Endometrial microvascular endothelial cells (primary cell): ENCODE data around the gene FXYD2. TPM values are rescaled to one million over a fixed set of nuclear protein-coding genes. Genes with fewer than 3 reads are reported as not detected.

Source experiments
- in situ Hi-C: cut with HindIII; loops from 2 replicates; pipeline ENCODE4 v1.10.0; 2017; ENCODE audit warnings: low sequenced_read_pairs, low pct_unique_long_range_greater_than_20kb; ENCODE audit errors: inconsistent ontology term
- total RNA-seq: library from RNA; depleted of rRNA; stranded (reverse); fragments of >200 nt; gene quantifications from one replicate; pipeline ENCODE4 v1.2.3, GENCODE V29; 2015; ENCODE audit errors: inconsistent ontology term

The FXYD2 gene
- total RNA-seq, 1 donor from 2014 or later, result not detected

GRCh38 chr11:117859488-117860112 is 35.1 kb upstream of the FXYD2 start:
- in situ Hi-C loops, result no loop called here

- in situ Hi-C loops, result no loop called here
These were observed 34.5 kb upstream of the FXYD2 start for GRCh38 chr11:117859061-117859460.

GRCh38 chr11:117857734-117858414 is 33.3 kb upstream of the FXYD2 start:
- in situ Hi-C loops, result no loop called here

- in situ Hi-C loops, result no loop called here
These were observed 31.5 kb upstream of the FXYD2 start for GRCh38 chr11:117855912-117856651.

GRCh38 chr11:117855186-117855845 is 30.8 kb upstream of the FXYD2 start:
- in situ Hi-C loops, result no loop called here

GRCh38 chr11:117852309-117852708 is 27.8 kb upstream of the FXYD2 start:
- in situ Hi-C loops, result no loop called here

GRCh38 chr11:117851852-117852251 is 27.3 kb upstream of the FXYD2 start:
- in situ Hi-C loops, result no loop called here

- in situ Hi-C loops, result no loop called here
These were observed 26.6 kb upstream of the FXYD2 start for GRCh38 chr11:117851106-117851505.

GRCh38 chr11:117849781-117850414 is 25.4 kb upstream of the FXYD2 start:
- in situ Hi-C loops, result no loop called here

GRCh38 chr11:117843666-117844484 is 19.3 kb upstream of the FXYD2 start:
- in situ Hi-C loops, result no loop called here

- in situ Hi-C loops, result no loop called here
These were observed 17.8 kb upstream of the FXYD2 start for GRCh38 chr11:117842131-117842941.

GRCh38 chr11:117841551-117842031 is 17.0 kb upstream of the FXYD2 start:
- in situ Hi-C loops, result no loop called here

GRCh38 chr11:117840881-117841550 is 16.5 kb upstream of the FXYD2 start:
- in situ Hi-C loops, result no loop called here

- in situ Hi-C loops, result no loop called here
These were observed 15.6 kb upstream of the FXYD2 start for GRCh38 chr11:117839936-117840813.

GRCh38 chr11:117839380-117839881 is 14.9 kb upstream of the FXYD2 start:
- in situ Hi-C loops, result no loop called here

- in situ Hi-C loops, result no loop called here
These were observed 14.4 kb upstream of the FXYD2 start for GRCh38 chr11:117838901-117839300.
